Fibroblast of skin of abdomen (primary cell): Measurements from ENCODE around the gene MCF2L2.
"Not testable (repeated sequence)": the region's sequence is repeated elsewhere in the genome, so short reads cannot be mapped to it uniquely, and the experiment has no call there.

Experiments
- DNase-seq: peaks from one replicate; pipeline ENCODE4 v3.0.0-alpha.2; 2013

The MCF2L2 gene

GRCh38 chr3:183443395-183444385, 15.3 kb upstream of the MCF2L2 start:
- no peak for DNase-seq

- DNase-seq = no peak
Observed at GRCh38 chr3:183442994-183443393, 14.6 kb upstream of the MCF2L2 start.

DNA sequence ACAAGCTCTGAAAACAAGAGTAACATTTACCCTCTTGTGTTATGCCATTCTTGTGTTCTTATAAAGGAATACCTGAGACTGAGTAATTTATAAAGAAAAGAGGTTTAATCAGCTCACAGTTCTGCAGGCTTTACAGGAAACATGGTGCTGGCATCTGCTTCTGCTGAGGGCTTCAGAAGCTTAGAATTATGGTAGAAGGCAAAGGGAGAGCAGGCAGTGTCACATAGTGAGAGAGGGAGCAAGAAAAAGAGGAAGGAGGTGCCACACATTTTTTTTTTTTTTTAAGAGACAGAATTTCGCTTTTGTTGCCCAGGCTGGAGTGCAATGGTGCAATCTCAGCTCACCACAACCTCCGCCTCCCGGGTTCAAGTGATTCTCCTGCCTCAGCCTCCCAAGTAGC, 12.1 kb upstream of the MCF2L2 start:
- DNase-seq = not testable (repeated sequence)

DNA sequence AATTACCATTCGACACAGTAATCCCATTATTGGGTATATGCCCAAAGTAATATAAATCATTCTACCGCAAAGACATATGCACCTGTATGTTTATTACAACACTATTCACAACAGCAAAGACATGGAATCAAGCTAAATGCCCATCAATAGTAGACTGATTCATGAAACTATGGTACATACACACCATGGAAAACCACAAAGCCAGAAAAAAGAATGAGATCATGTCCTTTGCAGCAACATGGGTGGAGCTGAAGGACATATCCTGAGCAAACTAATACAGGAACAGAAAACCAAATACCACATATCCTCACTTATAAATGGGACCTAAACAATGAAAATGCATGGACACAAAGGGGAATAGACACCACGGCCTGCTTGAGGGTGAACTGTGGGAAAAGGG, 11.1 kb upstream of the MCF2L2 start:
- DNase-seq = no peak

DNA sequence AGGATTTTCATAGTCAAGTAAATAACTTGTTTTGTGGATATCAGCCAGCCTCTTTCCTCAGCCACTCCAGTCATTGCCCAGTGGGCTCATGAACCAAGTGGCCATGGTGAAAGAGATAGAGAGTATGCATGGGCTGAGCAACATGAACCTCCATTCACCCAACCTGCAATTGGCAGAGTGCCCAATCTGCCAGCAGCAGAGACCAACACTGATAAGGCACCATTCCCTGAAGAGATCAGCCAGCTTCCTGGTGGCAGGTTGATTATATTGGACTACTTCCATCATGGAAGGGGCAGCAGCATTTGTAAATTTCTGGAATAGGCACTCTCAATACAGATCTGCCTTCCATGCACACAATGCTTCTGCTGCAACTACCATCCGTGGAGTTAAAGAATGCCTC, 10.3 kb upstream of the MCF2L2 start:
- no peak for DNase-seq

- DNase-seq = no peak
Observed at GRCh38 chr3:183437666-183438564, 9.5 kb upstream of the MCF2L2 start.

DNA sequence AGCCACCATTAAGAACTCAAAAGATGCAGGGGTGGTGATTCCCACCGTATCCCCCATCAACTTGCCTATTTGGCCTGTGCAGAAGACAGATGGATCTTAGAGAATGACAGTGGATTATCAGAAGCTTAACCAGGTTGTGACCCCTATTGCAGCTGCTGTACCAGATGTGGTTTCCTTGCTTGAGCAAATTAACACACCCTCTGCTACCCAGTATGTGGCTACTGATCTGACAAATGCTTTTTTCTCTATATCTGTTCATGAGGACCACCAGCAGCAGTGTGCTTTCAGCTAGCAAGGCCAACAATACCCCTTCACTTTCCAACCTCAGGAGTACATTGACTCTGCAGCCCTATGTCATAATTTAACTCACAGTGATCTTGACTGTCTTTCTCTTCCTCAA, 8.6 kb upstream of the MCF2L2 start:
- DNase-seq = no peak

- DNase-seq = no peak
Observed at GRCh38 chr3:183435661-183436060, 7.2 kb upstream of the MCF2L2 start.

DNA sequence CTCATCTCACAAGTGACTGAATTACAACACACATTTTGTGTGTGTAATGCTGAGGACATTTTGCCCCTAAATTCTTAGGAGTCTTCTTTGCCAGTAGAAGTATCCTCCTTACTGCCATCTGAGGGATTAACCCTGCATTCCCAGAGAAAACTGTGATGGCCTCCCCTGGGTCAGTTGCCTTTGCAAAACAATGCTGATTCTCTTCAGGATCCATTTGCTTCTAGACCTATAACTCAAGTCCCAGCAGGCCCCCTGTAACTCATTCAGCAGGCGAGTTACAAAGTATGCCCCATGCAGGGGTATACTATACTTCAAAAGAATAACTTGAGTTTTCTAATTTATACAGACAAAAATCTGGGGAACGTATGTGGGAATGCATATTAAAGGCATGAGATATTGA, 6.6 kb upstream of the MCF2L2 start:
- no peak for DNase-seq

GRCh38 chr3:183434503-183434902, 6.1 kb upstream of the MCF2L2 start:
- DNase-seq = no peak

DNA sequence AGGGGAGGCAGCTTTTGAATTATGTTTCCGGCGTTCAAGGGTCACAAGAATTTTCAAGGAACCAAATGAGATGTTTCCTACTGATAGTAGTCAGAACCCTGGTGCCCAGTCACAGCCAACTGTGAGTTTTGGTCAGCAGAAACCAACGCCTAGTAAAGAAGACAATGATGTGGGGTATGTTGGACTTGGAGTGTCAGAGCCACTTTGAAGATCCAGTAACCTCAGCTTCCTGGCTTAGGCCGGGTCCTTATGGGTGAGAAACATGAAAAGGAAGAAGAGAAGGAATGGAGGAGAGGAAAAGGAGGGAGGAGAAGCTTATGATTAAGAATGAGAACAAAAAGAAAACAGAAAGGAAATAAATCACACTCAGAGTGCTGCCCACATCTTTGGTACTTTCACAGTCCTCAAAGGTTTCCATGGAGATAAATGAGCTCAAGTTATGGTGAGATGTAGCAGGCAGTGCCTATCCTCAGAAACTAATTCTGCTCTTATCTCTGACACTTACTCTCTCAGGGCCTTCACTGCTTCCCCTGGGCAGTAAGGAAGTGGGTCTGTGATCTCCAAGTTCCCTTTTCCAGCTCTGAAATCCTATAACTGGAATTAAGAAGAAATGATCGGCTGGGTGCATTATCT, 2.0 kb upstream of the MCF2L2 start:
- no peak for DNase-seq

GRCh38 chr3:183427876-183428446, 458 bp downstream of the MCF2L2 start:
- peak; percentile 20 for DNase-seq

GRCh38 chr3:183427196-183427875, 1.1 kb downstream of the MCF2L2 start:
- no peak for DNase-seq

DNA sequence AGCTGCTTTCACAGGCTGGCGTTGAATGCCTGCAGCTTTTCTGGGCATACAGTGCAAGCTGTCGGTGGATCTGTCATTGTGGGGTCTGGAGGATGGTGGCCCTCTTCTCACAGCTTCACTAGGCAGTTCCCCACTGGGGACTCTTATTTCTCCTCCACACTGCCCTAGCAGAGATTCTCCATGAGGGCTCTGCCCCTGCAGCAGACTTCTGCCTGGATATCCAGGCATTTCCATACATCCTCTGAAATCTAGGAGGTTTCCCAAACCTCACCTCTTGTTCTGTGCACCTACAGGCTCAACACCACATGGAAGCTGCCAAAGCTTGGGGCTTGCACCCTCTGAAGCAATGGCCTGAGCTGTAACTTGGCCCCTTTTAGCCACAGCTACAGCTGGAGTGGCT, 9.6 kb downstream of the MCF2L2 start:
- not testable (repeated sequence) for DNase-seq

- no peak for DNase-seq
Observed at GRCh38 chr3:183411216-183411922, 17.1 kb downstream of the MCF2L2 start.

DNA sequence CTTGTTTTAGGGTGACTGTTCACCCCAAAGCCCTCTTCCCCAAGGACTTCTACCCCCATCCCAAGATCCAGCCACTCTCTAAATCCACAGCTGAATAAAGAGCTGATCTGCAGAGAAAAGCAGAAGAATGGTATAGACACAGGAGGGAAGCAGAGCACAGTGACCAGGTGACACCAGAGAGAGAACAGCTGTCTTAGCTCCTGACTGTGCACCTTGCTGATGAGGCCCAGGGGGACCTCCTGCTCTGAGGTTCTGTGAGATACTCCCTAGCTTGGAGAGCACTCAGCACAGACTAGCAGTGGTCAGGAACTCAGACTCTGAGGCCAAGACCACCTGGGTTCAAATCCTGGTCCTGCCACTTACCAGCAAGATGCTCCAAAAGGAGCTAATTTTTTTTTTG, 17.7 kb downstream of the MCF2L2 start:
- DNase-seq = no peak

- DNase-seq = no peak
Observed at GRCh38 chr3:183410280-183410679, 18.1 kb downstream of the MCF2L2 start.

GRCh38 chr3:183409219-183409618, 19.2 kb downstream of the MCF2L2 start:
- DNase-seq = no peak

DNA sequence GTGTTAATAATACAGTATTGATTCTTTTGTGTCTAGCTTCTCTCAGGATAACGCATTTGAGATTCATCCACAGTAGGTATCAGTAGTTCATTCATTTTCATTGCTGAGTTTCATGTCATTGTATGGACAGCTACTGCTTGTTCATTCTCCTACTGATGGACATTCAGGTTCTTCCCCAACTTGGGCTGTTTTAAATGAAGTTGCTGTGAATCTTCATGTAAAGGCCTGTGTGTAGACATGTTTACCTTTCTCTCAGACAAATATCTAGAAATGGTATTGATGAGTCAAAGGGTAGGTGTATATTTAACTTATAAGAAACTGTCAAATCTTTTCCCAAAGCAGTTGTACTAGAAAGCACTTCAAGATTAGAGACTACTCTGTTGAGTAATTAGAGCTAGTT, 26.7 kb downstream of the MCF2L2 start:
- no peak for DNase-seq

- DNase-seq = no peak
Observed at GRCh38 chr3:183400352-183400751, 28.1 kb downstream of the MCF2L2 start.
